Measurements from ENCODE around the gene ANKRD52.

The ANKRD52 gene

GRCh38 chr12:56236985-56237384, 21.2 kb downstream of the ANKRD52 start:
- no peak for DNase-seq

GRCh38 chr12:56236091-56236490, 22.1 kb downstream of the ANKRD52 start:
- no peak for DNase-seq

- DNase-seq, result no peak
Observed at GRCh38 chr12:56234746-56235436, 23.3 kb downstream of the ANKRD52 start.

GRCh38 chr12:56231184-56231582, 27.0 kb downstream of the ANKRD52 start:
- no peak for DNase-seq

- no peak for DNase-seq
Observed at GRCh38 chr12:56230432-56231183, 27.6 kb downstream of the ANKRD52 start.

- DNase-seq, result no peak
Observed at GRCh38 chr12:56229916-56230431, 28.2 kb downstream of the ANKRD52 start, which contains the start of gene SLC39A5. SLC39A5 (plus strand) TSS chr12:56230051; CDS start chr12:56231275, 1,224 bp downstream.

- no peak for DNase-seq
Observed at GRCh38 chr12:56229082-56229481, 29.1 kb downstream of the ANKRD52 start.

GRCh38 chr12:56224954-56225353, 33.2 kb downstream of the ANKRD52 start:
- no peak for DNase-seq

GRCh38 chr12:56224102-56224701, 34.0 kb downstream of the ANKRD52 start, which contains the start of gene NABP2:
NABP2 (plus strand) TSS chr12:56224342; CDS start chr12:56224857, 515 bp downstream.
- peak; percentile 97 for DNase-seq

GRCh38 chr12:56223571-56224101, 34.5 kb downstream of the ANKRD52 start:
- no peak for DNase-seq

GRCh38 chr12:56222531-56222895, 35.7 kb downstream of the ANKRD52 start:
- no peak for DNase-seq

GRCh38 chr12:56221757-56222530, 36.2 kb downstream of the ANKRD52 start, which contains the start of gene RNF41:
RNF41 (minus strand) TSS chr12:56221922; CDS start chr12:56214047, 7,875 bp downstream.
- DNase-seq, result peak; percentile 97

- no peak for DNase-seq
Observed at GRCh38 chr12:56221232-56221756, 36.9 kb downstream of the ANKRD52 start.

GRCh38 chr12:56220611-56221231, 37.5 kb downstream of the ANKRD52 start:
- no peak for DNase-seq

GRCh38 chr12:56219840-56220239, 38.3 kb downstream of the ANKRD52 start:
- DNase-seq, result no peak

- no peak for DNase-seq
Observed at GRCh38 chr12:56216461-56216860, 41.7 kb downstream of the ANKRD52 start.

GRCh38 chr12:56213878-56214277, 44.3 kb downstream of the ANKRD52 start:
- DNase-seq, result no peak

GRCh38 chr12:56212361-56212760, 45.8 kb downstream of the ANKRD52 start:
- no peak for DNase-seq

- DNase-seq, result no peak
Observed at GRCh38 chr12:56208006-56208405, 50.2 kb downstream of the ANKRD52 start.

- DNase-seq, result peak; percentile 59
Observed at GRCh38 chr12:56206452-56207166, 51.6 kb downstream of the ANKRD52 start.

- no peak for DNase-seq
Observed at GRCh38 chr12:56205445-56205844, 52.7 kb downstream of the ANKRD52 start.

Measured in stimulated activated CD8-positive, alpha-beta memory T cell treated with anti-CD3 and anti-CD28 coated beads, Interleukin-4, amount 100 ng/mL, for 48 hours (primary cell).